Stimulated activated naive CD4-positive, alpha-beta T cell treated with Interleukin-2 at 50 U/mL for 16 hours (primary cell): ENCODE measurements around the gene TBC1D5.

Experiments used
- DNase-seq: peaks from one replicate; lab custom pipeline; 2025; lab: John Stamatoyannopoulos, UW

Gene TBC1D5

DNA sequence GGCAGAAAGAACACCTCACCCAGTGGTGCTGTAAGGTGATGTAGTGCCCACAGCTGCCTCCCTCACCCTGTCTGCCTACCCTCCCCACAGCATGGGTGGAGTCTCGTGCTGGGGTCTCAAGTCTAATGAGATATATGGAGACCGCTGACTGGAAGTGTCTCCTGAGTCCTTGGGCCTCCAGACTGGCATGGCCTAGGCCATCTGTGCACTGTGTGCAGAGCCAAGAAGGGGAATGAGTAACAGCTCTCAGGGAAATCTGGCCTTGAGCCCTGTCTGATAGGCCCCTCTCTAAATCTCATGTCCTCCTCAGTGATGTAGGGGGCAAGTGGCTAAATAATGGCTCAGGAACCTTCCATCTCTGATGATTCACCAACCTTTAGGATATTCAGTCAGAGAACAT, 580.3 kb downstream of the TBC1D5 start:
- no peak for DNase-seq

GRCh38 chr3:17160597-17160996, 581.8 kb downstream of the TBC1D5 start:
- DNase-seq: no peak

DNA sequence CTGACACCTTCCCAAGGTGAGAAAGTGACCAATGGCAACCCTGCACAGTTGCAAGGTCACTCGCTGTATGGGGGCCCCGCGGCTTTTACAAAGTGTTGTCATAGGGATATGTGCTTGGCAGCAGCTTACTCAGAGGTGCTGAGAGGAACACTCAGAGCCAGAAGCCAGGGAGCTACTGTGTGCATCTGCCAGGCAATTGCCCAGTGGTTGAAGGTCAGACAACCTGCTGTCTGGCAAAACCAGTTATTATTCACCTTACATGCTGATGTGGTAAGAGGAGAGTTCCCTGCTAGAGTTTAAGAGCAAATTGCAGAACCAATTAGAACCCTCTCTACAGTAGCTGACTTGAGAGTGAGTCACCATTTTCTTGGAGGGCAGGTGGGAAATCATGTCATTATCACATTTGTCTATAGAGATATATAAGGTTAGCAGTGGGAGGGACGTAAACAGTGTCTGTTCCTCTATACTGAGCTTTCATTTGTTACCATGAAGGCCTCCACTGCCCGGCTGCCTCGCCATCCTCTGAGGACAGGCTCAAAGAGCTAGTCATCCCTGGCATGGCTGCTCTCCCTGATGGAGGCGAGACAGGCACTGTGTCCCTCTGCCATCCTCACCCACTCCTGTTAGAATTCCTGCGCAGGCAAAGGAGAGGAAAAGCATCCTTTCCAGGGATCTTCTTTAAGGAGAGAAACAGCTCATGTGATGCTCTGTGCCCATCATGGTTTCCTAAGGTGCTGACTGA, 583.3 kb downstream of the TBC1D5 start:
- DNase-seq: no peak

DNA sequence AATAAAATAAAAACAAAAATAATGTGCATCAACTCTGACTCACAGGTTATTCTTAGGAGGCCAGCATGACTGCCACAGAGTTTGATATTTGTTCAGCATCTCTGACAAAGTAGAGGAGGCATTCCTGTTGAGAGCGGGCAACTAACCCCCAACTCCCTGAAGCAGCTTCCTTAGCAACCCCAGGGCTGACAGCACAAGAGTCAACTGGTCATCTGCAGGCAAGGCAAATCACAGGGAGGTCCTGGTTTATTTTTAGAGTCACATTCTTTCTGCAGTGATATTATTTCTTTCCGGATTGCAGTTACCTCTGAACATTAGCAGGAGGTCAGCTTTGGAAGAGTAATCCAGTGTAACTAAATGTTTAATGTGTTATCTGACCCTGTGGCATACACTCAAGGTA, 584.7 kb downstream of the TBC1D5 start:
- no peak for DNase-seq

DNA sequence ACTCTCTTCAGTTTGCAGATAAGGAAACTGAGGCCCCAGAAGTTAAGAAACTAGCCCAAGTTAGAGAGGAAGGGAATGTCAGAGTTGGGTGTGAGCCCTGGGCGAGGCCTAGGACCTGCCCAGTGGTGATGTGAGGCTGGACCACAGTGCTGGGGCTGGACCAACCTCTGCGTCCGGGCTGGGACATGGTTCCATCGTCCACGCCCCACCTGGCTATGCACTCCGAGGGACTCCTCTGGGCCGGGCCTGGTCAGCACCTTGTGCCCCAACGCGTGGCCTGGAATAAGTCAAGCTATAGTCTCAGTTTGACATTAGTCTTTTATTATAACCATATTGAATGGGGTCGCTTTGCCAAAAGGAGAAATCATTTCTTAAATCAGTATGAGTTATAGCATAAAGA, 585.6 kb downstream of the TBC1D5 start:
- DNase-seq: no peak

DNA sequence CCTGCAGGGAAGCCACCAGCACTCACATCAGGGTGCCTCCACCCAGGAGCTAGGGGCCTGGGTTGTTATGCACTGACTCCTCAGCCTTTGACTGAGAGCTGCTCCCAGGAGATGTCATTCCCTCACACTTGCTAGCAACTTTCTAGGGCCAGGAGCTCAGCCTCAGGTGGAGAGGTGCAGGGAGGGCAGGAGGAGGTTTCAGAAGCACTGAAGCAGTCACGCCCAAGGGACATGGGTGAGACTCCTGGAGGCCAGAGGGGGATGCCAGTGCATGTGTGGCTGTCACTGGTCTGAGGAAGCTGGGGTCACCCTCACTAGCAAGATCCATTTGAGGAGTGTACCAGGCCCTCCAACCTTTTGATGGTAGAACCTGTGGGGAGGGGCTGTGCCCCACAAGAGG, 586.5 kb downstream of the TBC1D5 start:
- DNase-seq: no peak

DNA sequence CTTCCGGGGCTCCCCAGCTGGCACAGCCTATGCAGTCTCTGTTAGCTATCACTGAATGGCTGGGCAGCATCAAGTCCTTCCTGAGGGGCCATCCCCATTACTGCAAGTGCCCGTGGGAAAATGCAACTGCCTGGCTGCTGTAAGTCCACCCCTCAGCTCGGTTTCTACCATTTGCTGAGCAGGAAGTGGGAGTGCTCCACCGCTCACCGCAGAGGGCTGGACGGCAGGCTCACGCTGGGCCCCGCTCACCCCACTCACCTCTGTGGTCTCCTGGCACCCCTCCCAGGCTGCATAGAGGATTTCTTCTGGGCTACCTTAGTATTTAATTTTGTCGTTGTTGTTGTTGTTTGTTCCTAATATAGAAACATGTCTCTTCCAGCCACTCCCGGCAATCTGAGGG, 587.5 kb downstream of the TBC1D5 start:
- DNase-seq: no peak

DNA sequence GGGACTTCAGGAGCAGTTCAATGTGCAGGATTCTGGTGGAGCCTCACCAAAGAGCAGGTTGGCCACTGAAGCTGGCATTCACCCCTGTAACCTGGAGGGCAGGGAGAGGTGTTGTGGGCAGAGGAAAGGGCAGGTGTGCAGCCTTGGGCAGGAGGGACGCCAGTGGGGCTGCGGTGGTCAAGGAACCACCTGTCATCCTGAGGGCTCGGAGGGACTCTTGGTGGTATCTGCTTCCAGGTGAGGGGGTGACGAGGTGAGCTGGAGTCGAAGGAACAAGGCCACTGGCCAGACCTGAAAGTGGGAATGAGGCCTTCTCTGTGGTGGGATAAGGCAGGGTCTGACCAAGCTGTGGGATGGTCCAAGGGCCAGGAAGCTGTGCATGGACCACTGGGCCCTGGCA, 588.2 kb downstream of the TBC1D5 start:
- DNase-seq: no peak

GRCh38 chr3:17153209-17153608, 589.2 kb downstream of the TBC1D5 start:
- DNase-seq: no peak

DNA sequence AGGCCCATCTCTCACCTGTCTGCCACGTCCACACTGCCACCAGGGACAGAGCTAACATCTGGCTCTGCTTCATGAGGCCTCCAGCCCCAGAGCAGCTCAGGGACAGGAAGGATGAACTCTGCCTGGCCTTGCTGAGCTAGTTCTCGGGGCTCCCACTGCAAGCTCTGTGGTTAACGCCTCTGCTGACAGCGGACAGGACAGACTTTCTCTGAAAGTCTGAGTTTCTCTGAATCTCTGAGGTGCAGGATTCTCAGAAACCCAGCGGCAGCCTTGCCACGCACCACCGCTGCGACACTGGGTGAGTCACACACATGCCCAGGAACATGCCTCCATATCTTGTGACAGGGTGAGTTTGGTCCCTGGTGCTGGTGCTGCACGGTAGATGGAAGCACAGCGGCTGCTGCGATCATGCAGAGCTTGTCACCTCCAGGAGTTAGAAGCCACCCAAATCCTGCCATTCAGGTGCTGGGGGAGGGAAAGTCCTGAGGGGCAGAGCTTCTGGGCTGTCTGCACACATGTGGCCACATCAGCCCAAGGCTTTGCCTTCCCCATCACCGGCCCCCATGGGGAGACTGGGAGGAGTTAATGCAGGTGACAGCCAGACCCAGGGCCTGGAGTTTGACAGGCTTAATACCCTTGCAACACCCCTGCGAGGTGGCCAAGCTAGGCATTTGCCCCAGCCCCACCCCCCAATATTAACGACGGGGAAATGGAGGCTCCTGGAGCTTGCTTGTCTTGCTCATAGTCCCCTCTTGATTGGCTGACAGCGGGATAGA, 590.6 kb downstream of the TBC1D5 start:
- peak; percentile 87 for DNase-seq

- DNase-seq: no peak
These were observed 593.4 kb downstream of the TBC1D5 start for GRCh38 chr3:17149076-17149475.

DNA sequence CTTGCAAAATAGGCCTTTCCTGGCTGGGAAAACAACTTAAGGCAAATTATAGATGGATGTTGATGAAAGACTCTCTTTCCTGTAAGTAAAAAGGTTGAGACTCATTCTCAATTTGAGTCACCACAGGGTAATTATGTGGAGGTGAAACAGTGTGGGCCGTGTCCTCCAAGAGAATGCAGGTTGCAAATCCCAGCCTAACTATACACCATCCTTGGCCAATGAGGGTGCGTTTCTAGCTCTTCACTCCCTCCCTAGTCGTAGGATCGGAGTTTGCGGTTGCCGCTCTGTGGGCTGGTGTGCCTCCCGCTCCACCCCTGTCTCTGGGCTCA, 597.8 kb downstream of the TBC1D5 start:
- DNase-seq: no peak

DNA sequence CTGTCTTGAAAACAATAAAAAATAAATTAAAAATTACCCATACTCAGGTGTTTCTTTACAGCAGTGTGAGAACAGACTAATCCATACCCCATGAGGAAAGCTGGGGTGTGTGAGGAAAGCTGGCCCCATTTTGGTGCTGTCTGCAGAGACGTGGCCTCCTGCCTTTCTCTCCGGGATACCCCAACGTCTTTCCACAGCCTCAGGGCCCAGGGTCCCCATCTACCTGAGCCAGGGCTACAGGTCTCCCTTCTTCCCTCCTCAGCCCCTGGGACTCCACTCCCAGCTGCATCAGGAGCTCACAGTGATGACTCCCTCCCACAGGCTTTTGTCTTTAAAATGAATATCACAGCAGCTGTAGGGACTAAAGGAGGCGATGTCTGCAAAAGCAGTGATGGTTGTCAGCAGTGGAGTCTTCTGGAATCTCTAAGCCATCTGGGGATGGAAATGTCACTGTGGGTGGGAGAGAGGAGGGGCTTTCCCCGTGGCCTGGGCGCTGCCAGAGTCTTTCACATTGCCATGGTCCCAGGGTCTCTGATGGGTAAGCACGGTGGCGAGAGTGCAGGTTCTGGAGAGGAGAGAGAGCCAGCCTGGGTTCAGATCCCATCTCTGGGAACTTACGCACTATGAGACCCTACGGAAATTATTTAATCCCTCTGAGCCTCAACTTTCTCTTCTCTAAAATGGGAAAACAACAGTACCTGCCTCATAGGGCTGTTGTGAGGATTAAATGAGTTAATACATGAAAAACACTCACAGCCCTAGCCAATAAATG, 598.4 kb downstream of the TBC1D5 start:
- DNase-seq: no peak

- DNase-seq: no peak
These were observed 599.9 kb downstream of the TBC1D5 start for GRCh38 chr3:17142516-17142915.

DNA sequence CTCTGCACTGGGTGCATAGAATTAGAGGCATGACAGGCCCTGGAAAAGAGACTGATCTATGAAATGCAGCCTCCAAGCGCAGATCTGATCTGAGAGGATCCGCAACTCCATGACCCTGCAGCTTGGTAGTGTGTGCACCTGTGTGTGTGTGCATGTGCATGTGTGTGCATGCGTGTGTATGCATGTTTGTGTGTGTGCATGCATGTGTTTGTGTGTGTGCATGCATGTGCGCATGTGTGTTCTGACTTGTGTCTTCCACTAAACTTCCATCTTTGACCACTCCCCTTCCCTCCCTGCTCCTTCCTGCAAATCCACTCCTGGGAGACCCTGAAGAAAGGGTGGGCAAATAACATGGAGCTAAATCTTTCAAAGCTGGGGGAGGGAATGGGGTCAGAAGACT, 600.7 kb downstream of the TBC1D5 start:
- no peak for DNase-seq

- DNase-seq: no peak
These were observed 601.5 kb downstream of the TBC1D5 start for GRCh38 chr3:17140670-17141505.

GRCh38 chr3:17138246-17139039, 604.0 kb downstream of the TBC1D5 start:
- DNase-seq: no peak

GRCh38 chr3:17137321-17137826, 605.1 kb downstream of the TBC1D5 start:
- no peak for DNase-seq

- DNase-seq: no peak
These were observed 606.2 kb downstream of the TBC1D5 start for GRCh38 chr3:17136136-17136721.

GRCh38 chr3:17135696-17136095, 606.7 kb downstream of the TBC1D5 start:
- DNase-seq: no peak
